ENCODE results near the gene ZNF521. TPM values are rescaled to one million over a fixed set of nuclear protein-coding genes. Genes with fewer than 3 reads are reported as not detected.
A peak's percentile ranks its signal among the peaks of the same experiment; 100 is the strongest.

Gene ZNF521
- polyA plus RNA-seq, 1 donor: 9.3 TPM

DNA sequence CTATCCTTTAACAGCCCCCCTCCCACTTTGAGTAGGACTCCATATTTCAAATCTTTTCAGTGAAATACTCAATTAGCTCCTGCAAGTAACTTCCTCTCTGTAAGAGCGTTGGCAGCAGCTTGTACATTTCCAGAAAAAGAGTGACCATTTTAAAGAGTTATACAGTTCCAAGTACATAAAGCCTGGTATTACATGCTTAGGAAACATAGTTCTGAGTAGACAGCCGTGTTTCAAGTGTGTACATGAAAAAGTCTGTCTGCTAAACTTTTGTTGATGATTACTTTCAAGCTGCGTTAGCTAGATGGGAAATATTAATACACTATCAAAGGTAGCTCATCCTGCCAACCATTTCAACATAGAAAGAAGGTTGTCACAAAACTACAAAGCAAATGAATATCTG lies 112.8 kb downstream of the ZNF521 start:
- Histone ChIP-seq H3K27me3 (ENCODE audit: control insufficient read depth, insufficient read depth, low read length) (no peaks in the 10 kb centered on the region), H3K4me1 (ENCODE audit: control insufficient read depth, insufficient read depth, low read length) (peaks cover 10% of the 10 kb centered on the region), H3K27ac (ENCODE audit: low read length) (no peak overlapping the region), H3K9me3 (ENCODE audit: control insufficient read depth, low read depth, low read length) (no peaks in the 10 kb centered on the region), H3K36me3 (ENCODE audit: control insufficient read depth, insufficient read depth, low read length) (no peaks in the 10 kb centered on the region), H3K4me3 (ENCODE audit: low read length) (no peak overlapping the region)
- DNase-seq: no peak
- 71% methylated on average over 1 of the region's 3 CpGs for WGBS (ENCODE audit: insufficient coverage, low lambda C conversion rate)

DNA sequence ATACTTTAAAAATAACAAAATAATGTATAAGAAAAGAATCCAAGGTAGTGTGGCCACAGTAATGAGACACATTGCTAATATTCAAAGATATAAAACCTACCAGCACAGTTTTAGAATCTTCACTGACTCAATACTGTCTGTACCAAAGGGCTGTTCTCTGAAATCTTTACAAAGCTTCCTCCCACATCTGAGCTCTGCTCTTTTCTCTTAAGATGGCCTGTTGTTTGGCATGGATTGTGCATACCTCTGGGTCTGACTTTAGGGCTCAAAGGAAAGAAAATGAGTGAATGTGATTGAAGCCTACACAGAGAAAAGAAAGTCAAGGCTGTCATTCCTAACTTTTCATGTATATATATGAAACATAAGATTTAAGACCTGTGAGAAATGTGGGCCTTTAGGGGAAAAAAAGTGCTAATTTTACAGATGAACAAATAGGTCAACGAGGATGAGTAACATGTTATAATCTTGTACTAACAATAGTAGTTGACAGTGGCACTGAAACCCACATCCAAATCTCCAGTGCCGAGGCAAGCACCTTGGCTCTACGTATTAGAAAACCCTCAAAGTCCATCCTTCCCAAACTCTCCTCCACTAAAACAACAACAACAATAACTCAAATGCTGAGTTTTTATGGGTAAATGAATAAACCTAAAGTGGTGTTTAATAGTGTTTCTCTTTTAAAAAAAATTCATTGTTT lies 114.2 kb downstream of the ZNF521 start:
- Histone ChIP-seq H3K9me3 (ENCODE audit: control insufficient read depth, low read depth, low read length) (no peaks in the 10 kb centered on the region), H3K27ac (ENCODE audit: low read length) (no peak overlapping the region), H3K4me1 (ENCODE audit: control insufficient read depth, insufficient read depth, low read length) (peaks cover 18% of the 10 kb centered on the region), H3K4me3 (ENCODE audit: low read length) (no peak overlapping the region), H3K27me3 (ENCODE audit: control insufficient read depth, insufficient read depth, low read length) (no peaks in the 10 kb centered on the region), H3K36me3 (ENCODE audit: control insufficient read depth, insufficient read depth, low read length) (no peaks in the 10 kb centered on the region)
- no peak for DNase-seq
- WGBS (ENCODE audit: insufficient coverage, low lambda C conversion rate): 100% methylated on average over 1 of the region's 3 CpGs

DNA sequence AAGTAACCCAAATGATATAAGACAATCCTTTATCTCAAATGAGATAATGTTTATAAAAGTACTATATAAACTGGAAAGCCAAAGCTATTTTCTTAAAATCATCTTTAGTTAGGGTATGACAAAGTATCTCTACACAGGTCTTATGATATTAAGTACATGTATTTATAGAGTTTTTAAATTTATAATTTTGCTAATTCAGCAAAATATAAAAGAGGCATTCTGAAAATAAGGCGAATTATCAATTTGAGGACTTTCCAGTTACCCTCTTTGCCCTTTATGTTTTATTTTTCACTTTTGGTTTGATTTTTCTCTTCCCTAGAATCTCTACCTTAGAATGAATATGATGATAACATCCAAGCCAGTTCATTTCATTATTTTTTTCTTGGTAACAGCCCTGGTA lies 115.2 kb downstream of the ZNF521 start:
- Histone ChIP-seq H3K4me3 (ENCODE audit: low read length) (no peak overlapping the region), H3K27me3 (ENCODE audit: control insufficient read depth, insufficient read depth, low read length) (no peaks in the 10 kb centered on the region), H3K9me3 (ENCODE audit: control insufficient read depth, low read depth, low read length) (no peaks in the 10 kb centered on the region), H3K4me1 (ENCODE audit: control insufficient read depth, insufficient read depth, low read length) (peaks cover 18% of the 10 kb centered on the region), H3K36me3 (ENCODE audit: control insufficient read depth, insufficient read depth, low read length) (no peaks in the 10 kb centered on the region), H3K27ac (ENCODE audit: low read length) (no peak overlapping the region)
- DNase-seq: no peak
- WGBS (ENCODE audit: insufficient coverage, low lambda C conversion rate): 100% methylated on average over 1 of the region's 1 CpG

DNA sequence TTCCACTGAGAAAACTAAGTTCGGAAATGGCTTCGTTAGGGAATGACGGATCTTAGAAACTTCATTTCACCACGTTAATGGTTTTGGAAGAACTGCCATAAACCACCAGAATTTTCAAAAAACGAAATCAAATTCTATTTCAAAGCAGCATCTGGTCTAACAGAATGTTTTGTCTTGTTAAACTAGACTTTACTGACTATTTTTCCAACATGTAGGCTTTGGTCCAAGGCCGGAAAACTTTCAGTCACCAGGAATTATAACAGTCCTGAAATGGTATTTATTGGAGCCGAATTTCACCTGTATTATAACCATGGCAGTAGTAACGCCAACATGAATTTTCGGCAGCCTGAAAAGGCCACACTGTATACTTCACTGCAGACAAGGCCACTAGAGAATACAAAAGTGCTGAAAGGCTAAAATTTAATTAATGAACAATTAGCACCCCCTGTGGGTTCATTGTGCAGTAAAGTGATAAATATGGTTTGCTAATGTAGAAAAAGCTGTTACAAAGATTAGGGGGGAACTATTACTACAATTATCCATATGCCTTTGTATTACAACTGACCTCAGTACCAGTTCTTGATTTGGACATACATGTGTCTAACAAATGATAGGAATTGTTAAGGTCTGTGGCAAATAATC lies 116.4 kb downstream of the ZNF521 start:
- DNase-seq: no peak
- WGBS (ENCODE audit: insufficient coverage, low lambda C conversion rate): 86% methylated on average over 5 of the region's 9 CpGs

DNA sequence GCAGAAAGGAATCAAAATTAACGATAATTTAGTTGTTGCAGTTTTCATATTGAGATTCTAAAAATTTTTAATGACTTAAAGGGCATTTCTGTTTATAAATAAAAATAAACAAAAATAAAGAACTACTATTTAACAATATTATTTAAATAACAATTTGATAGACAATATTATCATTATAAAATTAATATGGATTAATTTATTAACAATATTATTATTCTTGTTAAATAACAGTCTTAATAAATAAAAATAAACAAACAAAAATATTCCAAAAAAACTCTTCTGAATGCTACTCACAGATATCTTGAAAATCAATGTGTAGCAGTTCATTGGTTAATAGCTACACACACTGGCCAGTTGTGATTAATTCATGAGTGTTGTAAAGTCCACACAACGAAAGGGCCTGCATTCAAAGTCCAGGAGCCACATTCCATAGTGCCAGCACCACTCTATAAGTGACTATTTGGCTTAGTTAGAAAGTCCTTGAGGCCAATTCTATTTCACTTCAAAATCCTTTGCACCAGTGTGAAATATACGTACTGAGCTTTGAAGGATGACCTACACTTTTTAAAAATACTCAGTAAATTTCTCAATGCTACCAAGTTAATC lies 117.1 kb downstream of the ZNF521 start:
- no CpG with 5 or more reads among the region's 3 CpGs for WGBS (ENCODE audit: insufficient coverage, low lambda C conversion rate)
- peak in 1 of 2 donors; percentile 43 for DNase-seq
- H3K27me3 ChIP-seq (ENCODE audit: control insufficient read depth, insufficient read depth, low read length): no peaks in the 10 kb centered on the region
- no peaks in the 10 kb centered on the region for H3K9me3 ChIP-seq (ENCODE audit: control insufficient read depth, low read depth, low read length)
- no peak overlapping the region for H3K4me3 ChIP-seq (ENCODE audit: low read length)
- no peaks in the 10 kb centered on the region for H3K36me3 ChIP-seq (ENCODE audit: control insufficient read depth, insufficient read depth, low read length)
- H3K27ac ChIP-seq (ENCODE audit: low read length): no peak overlapping the region
- peaks cover 15% of the 10 kb centered on the region for H3K4me1 ChIP-seq (ENCODE audit: control insufficient read depth, insufficient read depth, low read length)

More for the DNA sequence above, 116.4 kb downstream of the ZNF521 start:
- H3K27me3 ChIP-seq (ENCODE audit: control insufficient read depth, insufficient read depth, low read length): no peaks in the 10 kb centered on the region
- no peak overlapping the region for H3K4me3 ChIP-seq (ENCODE audit: low read length)
- no peak overlapping the region for H3K27ac ChIP-seq (ENCODE audit: low read length)
- no peaks in the 10 kb centered on the region for H3K9me3 ChIP-seq (ENCODE audit: control insufficient read depth, low read depth, low read length)
- peaks cover 18% of the 10 kb centered on the region for H3K4me1 ChIP-seq (ENCODE audit: control insufficient read depth, insufficient read depth, low read length)
- no peaks in the 10 kb centered on the region for H3K36me3 ChIP-seq (ENCODE audit: control insufficient read depth, insufficient read depth, low read length)

DNA sequence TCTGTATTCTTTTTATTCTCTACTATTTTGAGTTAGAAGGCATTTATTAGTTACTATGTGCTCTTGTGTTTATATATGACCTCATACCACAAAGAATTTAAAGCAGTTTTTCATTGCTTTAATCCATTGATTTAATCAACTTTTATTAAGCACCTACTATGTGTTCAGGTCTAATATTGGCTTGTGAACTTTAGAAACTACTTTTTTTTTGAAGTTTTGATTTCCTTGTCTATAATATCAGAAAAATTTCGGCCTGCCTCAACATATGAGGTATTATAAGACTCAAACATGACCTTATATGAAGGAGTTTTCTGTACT lies 117.7 kb downstream of the ZNF521 start:
- H3K4me3 ChIP-seq (ENCODE audit: low read length): no peak overlapping the region
- no peaks in the 10 kb centered on the region for H3K9me3 ChIP-seq (ENCODE audit: control insufficient read depth, low read depth, low read length)
- H3K4me1 ChIP-seq (ENCODE audit: control insufficient read depth, insufficient read depth, low read length): peaks cover 11% of the 10 kb centered on the region
- H3K27me3 ChIP-seq (ENCODE audit: control insufficient read depth, insufficient read depth, low read length): no peaks in the 10 kb centered on the region
- no peaks in the 10 kb centered on the region for H3K36me3 ChIP-seq (ENCODE audit: control insufficient read depth, insufficient read depth, low read length)
- WGBS (ENCODE audit: insufficient coverage, low lambda C conversion rate): no CpG with 5 or more reads among the region's 1 CpG
- H3K27ac ChIP-seq (ENCODE audit: low read length): no peak overlapping the region
- no peak for DNase-seq

DNA sequence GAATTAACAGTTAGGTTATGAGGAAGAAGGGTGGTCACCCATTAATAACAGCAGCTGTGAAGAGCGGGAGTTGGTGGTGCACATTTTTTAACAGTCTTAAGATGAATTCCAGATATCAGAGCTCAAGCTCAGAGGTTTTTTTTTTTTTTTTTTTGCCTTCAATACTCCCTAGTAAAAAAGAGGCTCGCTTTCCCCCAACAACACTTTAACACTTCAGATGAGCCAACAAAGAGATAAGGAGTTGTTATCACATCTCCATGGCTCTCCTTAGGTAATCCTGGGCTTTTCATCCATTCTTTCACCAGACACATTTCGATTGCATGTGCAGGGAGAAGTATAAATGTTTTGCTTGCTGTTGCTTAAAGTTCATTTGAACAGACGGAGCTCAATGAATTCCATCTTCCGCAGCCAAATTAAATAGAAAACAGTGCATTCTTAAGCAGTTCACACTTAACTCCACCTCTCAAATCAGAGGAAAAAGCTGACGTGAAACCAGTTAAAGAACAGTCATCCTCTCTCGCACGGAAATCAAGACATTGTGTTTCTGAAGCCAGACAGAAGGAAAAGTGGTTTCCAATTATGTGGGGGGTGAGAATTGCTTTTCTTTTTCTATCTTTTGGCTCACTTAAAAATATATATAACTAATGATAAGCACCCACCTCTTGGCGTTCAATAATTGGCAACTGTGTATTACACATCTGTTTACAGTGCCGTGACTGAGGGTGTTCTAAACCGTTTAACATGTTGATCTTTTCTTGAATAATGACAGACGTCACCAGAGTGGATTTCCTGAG lies 118.2 kb downstream of the ZNF521 start:
- DNase-seq: peak in 1 of 2 donors; percentile 20
- Histone ChIP-seq H3K27ac (ENCODE audit: low read length) (peak overlapping the region; percentile 20), H3K27me3 (ENCODE audit: control insufficient read depth, insufficient read depth, low read length) (no peaks in the 10 kb centered on the region), H3K4me3 (ENCODE audit: low read length) (no peak overlapping the region), H3K9me3 (ENCODE audit: control insufficient read depth, low read depth, low read length) (no peaks in the 10 kb centered on the region), H3K4me1 (ENCODE audit: control insufficient read depth, insufficient read depth, low read length) (peaks cover 11% of the 10 kb centered on the region), H3K36me3 (ENCODE audit: control insufficient read depth, insufficient read depth, low read length) (no peaks in the 10 kb centered on the region)
- no CpG with 5 or more reads among the region's 12 CpGs for WGBS (ENCODE audit: insufficient coverage, low lambda C conversion rate)

DNA sequence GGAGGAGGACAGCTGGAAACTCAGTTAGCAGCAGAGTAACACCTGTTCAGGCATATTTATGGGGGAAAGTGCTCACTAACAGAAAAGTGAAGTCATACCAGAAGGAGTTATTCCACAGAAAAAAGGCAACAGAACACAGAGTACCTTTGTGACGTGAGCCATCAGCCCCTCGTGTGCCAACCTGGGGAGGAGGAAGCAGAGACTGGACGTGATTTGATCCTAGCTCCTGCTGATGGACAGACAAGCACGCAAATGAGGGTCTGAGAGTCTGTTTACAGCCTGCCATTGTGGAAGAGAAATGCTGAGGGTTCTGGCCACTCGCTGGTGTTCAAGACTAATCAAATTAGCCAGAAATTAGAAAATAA lies 120.7 kb downstream of the ZNF521 start:
- Histone ChIP-seq H3K36me3 (ENCODE audit: control insufficient read depth, insufficient read depth, low read length) (peaks cover 2% of the 10 kb centered on the region), H3K27ac (ENCODE audit: low read length) (peak overlapping the region; percentile 9), H3K4me3 (ENCODE audit: low read length) (no peak overlapping the region), H3K9me3 (ENCODE audit: control insufficient read depth, low read depth, low read length) (no peaks in the 10 kb centered on the region), H3K4me1 (ENCODE audit: control insufficient read depth, insufficient read depth, low read length) (peaks cover 11% of the 10 kb centered on the region), H3K27me3 (ENCODE audit: control insufficient read depth, insufficient read depth, low read length) (no peaks in the 10 kb centered on the region)
- no peak for DNase-seq
- WGBS (ENCODE audit: insufficient coverage, low lambda C conversion rate): 90% methylated on average over 2 of the region's 5 CpGs

DNA sequence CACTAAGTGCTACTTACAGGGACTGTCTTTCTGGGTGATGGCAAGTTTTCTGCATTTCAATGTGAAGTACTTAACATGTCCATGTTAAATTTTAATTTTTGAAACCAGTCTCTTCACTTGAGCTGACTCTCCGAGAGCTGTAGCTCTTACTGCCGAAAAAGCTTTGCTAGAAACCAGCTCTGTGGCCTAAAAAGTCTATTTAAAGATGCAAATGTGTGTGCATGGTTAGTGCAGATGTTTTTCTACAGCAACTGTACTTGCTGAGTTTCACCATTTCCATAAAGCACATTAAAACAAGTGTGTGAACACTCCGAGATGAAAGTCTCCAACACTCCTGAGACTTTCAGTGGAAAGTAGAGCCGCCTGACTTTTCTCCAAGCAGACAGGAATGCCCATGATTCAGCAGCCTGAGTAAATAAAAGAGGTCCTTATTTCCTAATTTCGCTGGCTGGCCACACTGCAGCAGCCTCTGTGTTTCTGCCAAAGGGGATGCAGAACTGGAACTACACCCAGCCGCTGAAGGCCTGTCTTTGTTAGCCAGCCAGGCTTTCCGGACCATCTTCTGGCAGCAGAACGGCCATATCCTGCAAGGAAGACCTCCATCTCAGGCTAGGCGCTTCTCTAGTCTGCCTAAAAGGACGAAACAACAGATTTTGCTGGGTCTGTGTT lies 121.2 kb downstream of the ZNF521 start:
- H3K36me3 ChIP-seq (ENCODE audit: control insufficient read depth, insufficient read depth, low read length): peaks cover 2% of the 10 kb centered on the region
- H3K9me3 ChIP-seq (ENCODE audit: control insufficient read depth, low read depth, low read length): no peaks in the 10 kb centered on the region
- H3K27me3 ChIP-seq (ENCODE audit: control insufficient read depth, insufficient read depth, low read length): no peaks in the 10 kb centered on the region
- WGBS (ENCODE audit: insufficient coverage, low lambda C conversion rate): 80% methylated on average over 1 of the region's 10 CpGs
- H3K4me1 ChIP-seq (ENCODE audit: control insufficient read depth, insufficient read depth, low read length): peaks cover 11% of the 10 kb centered on the region
- H3K4me3 ChIP-seq (ENCODE audit: low read length): no peak overlapping the region
- peak in 1 of 2 donors; percentile 40 for DNase-seq
- peak overlapping the region; percentile 9 for H3K27ac ChIP-seq (ENCODE audit: low read length)

DNA sequence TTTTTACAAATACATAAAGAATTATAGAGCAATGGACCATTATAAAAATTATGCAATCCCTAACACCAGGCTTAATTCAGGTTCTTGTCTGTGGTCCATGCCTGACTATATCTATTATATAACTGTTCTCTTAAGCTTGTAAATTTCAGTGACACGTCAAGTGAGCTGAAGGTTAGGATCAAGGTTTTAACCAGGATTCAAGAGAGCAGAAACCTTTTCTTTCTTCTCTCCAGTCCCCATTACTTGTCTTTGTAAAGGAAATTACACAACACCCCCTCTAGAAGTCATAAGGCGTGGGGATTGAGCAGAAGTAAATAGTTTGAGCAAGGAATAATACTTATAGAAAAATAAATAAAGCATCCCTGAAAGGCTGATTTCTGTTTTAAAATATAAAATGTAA lies 122.0 kb downstream of the ZNF521 start:
- WGBS (ENCODE audit: insufficient coverage, low lambda C conversion rate): no CpG with 5 or more reads among the region's 2 CpGs
- H3K9me3 ChIP-seq (ENCODE audit: control insufficient read depth, low read depth, low read length): no peaks in the 10 kb centered on the region
- H3K27ac ChIP-seq (ENCODE audit: low read length): no peak overlapping the region
- H3K27me3 ChIP-seq (ENCODE audit: control insufficient read depth, insufficient read depth, low read length): no peaks in the 10 kb centered on the region
- peaks cover 2% of the 10 kb centered on the region for H3K36me3 ChIP-seq (ENCODE audit: control insufficient read depth, insufficient read depth, low read length)
- H3K4me1 ChIP-seq (ENCODE audit: control insufficient read depth, insufficient read depth, low read length): peaks cover 11% of the 10 kb centered on the region
- no peak overlapping the region for H3K4me3 ChIP-seq (ENCODE audit: low read length)
- DNase-seq: no peak
